Liver (tissue), 9 donors: Measurements from ENCODE around the gene CD59. TPM values are rescaled to one million over a fixed set of nuclear protein-coding genes. Genes with fewer than 3 reads are reported as not detected.

Source experiments
- DNase-seq: peaks from one replicate; pipeline ENCODE4 v3.0.0-alpha.2; 2017; ENCODE audit warnings: low spot score
- H3K27ac ChIP-seq, 2 donors: one replicate each; pipeline ENCODE4 v1.7.0; 2013; ENCODE audit warnings: inconsistent platforms in 2 of 2, low read length in 2 of 2, control low read depth in 1 of 2, low read depth in 1 of 2, mild to moderate bottlenecking in 1 of 2
- H3K27me3 ChIP-seq, 4 donors: one replicate each; pipeline versions ENCODE4 v1.6.1 to v1.7.0; 2013; ENCODE audit warnings: low read length in 3 of 4, inconsistent platforms in 1 of 4, mild to moderate bottlenecking in 1 of 4, moderate library complexity in 1 of 4; ENCODE audit not compliant: control insufficient read depth in 4 of 4, insufficient read depth in 4 of 4
- H3K36me3 ChIP-seq, 4 donors: one replicate each; pipeline versions ENCODE4 v1.6.1 to v1.7.0; 2013; ENCODE audit warnings: low read length in 3 of 4, mild to moderate bottlenecking in 3 of 4, low read depth in 1 of 4, moderate library complexity in 1 of 4; ENCODE audit not compliant: control insufficient read depth in 4 of 4, insufficient read depth in 3 of 4
- H3K4me1 ChIP-seq, 4 donors: one replicate each; pipeline versions ENCODE4 v1.6.1 to v1.7.0; 2013; ENCODE audit warnings: low read length in 3 of 4, mild to moderate bottlenecking in 3 of 4, moderate library complexity in 1 of 4; ENCODE audit not compliant: control insufficient read depth in 4 of 4, insufficient read depth in 4 of 4
- H3K4me3 ChIP-seq, 3 donors: one replicate each; pipeline versions ENCODE4 v1.6.1 to v1.7.0; 2013; ENCODE audit warnings: low read length in 3 of 3, control low read depth in 1 of 3, low read depth in 1 of 3, mild to moderate bottlenecking in 1 of 3
- H3K9ac ChIP-seq, 2 donors: one replicate each; pipeline ENCODE4 v1.7.0; 2013; ENCODE audit warnings: low read length in 2 of 2, mild to moderate bottlenecking in 2 of 2, moderate library complexity in 2 of 2, control low read depth in 1 of 2, low read depth in 1 of 2
- H3K9me3 ChIP-seq, 4 donors: one replicate each; pipeline versions ENCODE4 v1.6.1 to v1.7.0; 2013; ENCODE audit warnings: low read length in 3 of 4; ENCODE audit not compliant: control insufficient read depth in 4 of 4
- EGR1 ChIP-seq, 2 donors: IDR thresholded peaks; 2 replicates each; pipeline ENCODE4 v1.6.1; 2016 to 2018; ENCODE audit warnings: antibody characterized with exemption in 2 of 2, low read depth in 2 of 2
- FOXA1 ChIP-seq: IDR thresholded peaks from 2 replicates; pipeline ENCODE4 v1.6.1; 2016; ENCODE audit warnings: antibody characterized with exemption
- FOXA2 ChIP-seq: IDR thresholded peaks from 2 replicates; pipeline ENCODE4 v1.6.1; 2016; ENCODE audit warnings: antibody characterized with exemption
- HNF4A ChIP-seq, 2 donors: conservative IDR thresholded peaks; 2 replicates each; pipeline ENCODE4 v1.6.1; 2016; ENCODE audit warnings: antibody characterized with exemption in 2 of 2, mild to moderate bottlenecking in 2 of 2
- HNF4G ChIP-seq: IDR thresholded peaks from 2 replicates; pipeline ENCODE4 v1.6.1; 2016; ENCODE audit warnings: antibody characterized with exemption
- JUND ChIP-seq, 2 donors: IDR thresholded peaks; 2 replicates each; pipeline ENCODE4 v1.6.1; 2016; ENCODE audit warnings: antibody characterized with exemption in 2 of 2
- NR2F2 ChIP-seq: IDR thresholded peaks from 2 replicates; pipeline ENCODE4 v1.6.1; 2016; ENCODE audit warnings: antibody characterized with exemption
- REST ChIP-seq: IDR thresholded peaks from 2 replicates; pipeline ENCODE4 v1.6.1; 2016; ENCODE audit warnings: antibody characterized with exemption, mild to moderate bottlenecking
- RXRA ChIP-seq, 2 donors: IDR thresholded peaks; 2 replicates each; pipeline ENCODE4 v1.6.1; 2017 to 2018; ENCODE audit warnings: antibody characterized with exemption in 2 of 2, mild to moderate bottlenecking in 1 of 2
- SP1 ChIP-seq: IDR thresholded peaks from 2 replicates; pipeline ENCODE4 v1.6.1; 2018; ENCODE audit warnings: antibody characterized with exemption, mild to moderate bottlenecking
- TAF1 ChIP-seq: conservative IDR thresholded peaks from 2 replicates; pipeline ENCODE4 v1.6.1; 2016; ENCODE audit warnings: antibody characterized with exemption, mild to moderate bottlenecking
- YY1 ChIP-seq: IDR thresholded peaks from 2 replicates; pipeline ENCODE4 v1.6.1; 2016; ENCODE audit warnings: antibody characterized with exemption, mild to moderate bottlenecking
- ZBTB33 ChIP-seq: IDR thresholded peaks from 2 replicates; pipeline ENCODE4 v1.6.1; 2016; ENCODE audit warnings: antibody characterized with exemption
- WGBS: extraction: QIAGEN DNeasy Blood & Tissue Kit; methylation state at CpG from one replicate; pipeline ENCODE4 v1.1.7; 2013; 5-methylcytosine and 5-hydroxymethylcytosine counted together
- polyA plus RNA-seq, 2 donors: library from polyadenylated mRNA; stranded (reverse) in 1 of 2; unstranded in 1 of 2; fragments of 200-250 nt in 1 of 2; fragments of >200 nt in 1 of 2; fragmentation: Nextera tagmentation in 1 of 2; extraction: Ambion mirVana in 1 of 2; gene quantifications; one replicate each; pipeline versions ENCODE4 v1.2.1 to v1.2.3, GENCODE V29; 2013 to 2015
- total RNA-seq, 2 donors: library from RNA; depleted of rRNA; stranded (reverse); fragments of >200 nt; gene quantifications; one replicate each; pipeline ENCODE4 v1.2.3, GENCODE V29; 2014
- TF ChIP-seq, protein P1 (sequence below): fragments of 150-350 bp; IDR thresholded peaks from 2 replicates; pipeline ENCODE4 v1.5.1; 2017; ENCODE audit warnings: improper control_type of control experiment, low read depth, low read length; ENCODE audit not compliant: missing input control
- donor health status: healthy.
- donor health status: healthy.
- donor health status: healthy.
- donor health status: healthy.
- donor health status: healthy.

Gene CD59
- total and polyA plus RNA-seq, 4 donors, result 74.2 to 181 (median 130) TPM

GRCh38 chr11:33713856-33714398, 22.3 kb downstream of the CD59 start (continued):
- no peak for TF ChIP-seq REST
- no peak for TF ChIP-seq ZBTB33
- TF ChIP-seq FOXA2, result no peak
- no peak for TF ChIP-seq TAF1
- TF ChIP-seq FOXA1, result no peak
- no peak for TF ChIP-seq SP1

DNA sequence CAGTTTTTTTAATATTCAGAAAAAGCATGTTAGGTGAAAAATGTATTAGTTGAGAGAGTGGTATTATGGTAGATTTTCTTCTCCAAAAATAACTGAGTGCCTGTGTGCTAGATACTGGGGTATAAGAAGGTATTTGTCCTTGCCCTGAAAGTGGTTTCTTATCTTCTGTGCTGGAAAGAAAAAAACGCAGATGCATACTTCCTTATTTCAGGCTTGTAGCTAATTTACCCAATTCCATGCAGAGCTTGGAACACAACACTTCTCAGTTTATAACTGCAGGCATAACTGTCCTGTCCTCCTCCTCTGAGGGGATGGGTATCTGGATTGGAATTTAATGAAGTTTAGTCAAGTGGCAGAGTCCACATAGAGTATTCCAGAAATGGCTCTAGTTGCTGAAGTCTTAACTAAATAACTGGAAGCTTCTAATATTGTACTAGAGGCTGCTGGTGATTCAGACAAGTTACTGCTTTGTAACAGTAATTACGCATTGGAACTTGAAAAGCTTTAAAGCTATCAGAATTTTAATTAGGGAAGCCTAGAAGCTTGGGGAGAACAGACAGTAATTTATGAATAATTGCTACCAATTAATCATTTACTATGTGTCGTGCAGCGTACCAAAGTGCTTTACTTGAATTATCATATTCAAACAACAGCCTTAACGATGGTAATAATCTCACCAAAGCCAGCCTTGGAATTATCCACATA, 22.9 kb downstream of the CD59 start:
- Histone ChIP-seq H3K4me3 (no peak overlapping the region), H3K27ac (peak overlapping the region in 1 of 2 donors; percentile 19), H3K4me1 (peaks cover 4 to 11% (median 5%) of the 10 kb centered on the region in 4 donors), H3K9ac (no peak overlapping the region), H3K9me3 (no peaks in the 10 kb centered on the region), H3K27me3 (no peaks in the 10 kb centered on the region), H3K36me3 (peaks cover 9 to 35% (median 32%) of the 10 kb centered on the region in 4 donors)
- TF ChIP-seq JUND (IDR thresholded peaks at IDR 0.05) (peak in 1 of 2 donors; percentile 22), YY1 (peak; percentile 18), FOXA1 (no peak), HNF4A (conservative IDR thresholded peaks at IDR 0.05) (peak; percentile 31 to 73)
- WGBS, result 46% methylated on average over 5 of the region's 5 CpGs
- no peak for DNase-seq

- no peak overlapping the region for H3K9ac ChIP-seq
- no peak overlapping the region for H3K27ac ChIP-seq
- no peaks in the 10 kb centered on the region for H3K9me3 ChIP-seq
- 89% methylated on average over 3 of the region's 3 CpGs for WGBS
- DNase-seq, result no peak
- no peak overlapping the region for H3K4me3 ChIP-seq
- peaks cover 9 to 35% (median 31%) of the 10 kb centered on the region in 4 donors for H3K36me3 ChIP-seq
- H3K4me1 ChIP-seq, result peaks cover 5 to 11% (median 5%) of the 10 kb centered on the region in 4 donors
- no peaks in the 10 kb centered on the region for H3K27me3 ChIP-seq
- TF ChIP-seq YY1, result no peak
- no peak for TF ChIP-seq EGR1 (IDR thresholded peaks at IDR 0.05; ENCODE audit: low read depth in 2 of 2)
- TF ChIP-seq RXRA (IDR thresholded peaks at IDR 0.05), result no peak
- no peak for TF ChIP-seq HNF4G
- TF ChIP-seq FOXA1, result no peak
- TF ChIP-seq FOXA2, result no peak
- TF ChIP-seq REST, result no peak
- TF ChIP-seq NR2F2, result no peak
- no peak for TF ChIP-seq SP1
- TF ChIP-seq ZBTB33, result no peak
- TF ChIP-seq, protein P1, sequence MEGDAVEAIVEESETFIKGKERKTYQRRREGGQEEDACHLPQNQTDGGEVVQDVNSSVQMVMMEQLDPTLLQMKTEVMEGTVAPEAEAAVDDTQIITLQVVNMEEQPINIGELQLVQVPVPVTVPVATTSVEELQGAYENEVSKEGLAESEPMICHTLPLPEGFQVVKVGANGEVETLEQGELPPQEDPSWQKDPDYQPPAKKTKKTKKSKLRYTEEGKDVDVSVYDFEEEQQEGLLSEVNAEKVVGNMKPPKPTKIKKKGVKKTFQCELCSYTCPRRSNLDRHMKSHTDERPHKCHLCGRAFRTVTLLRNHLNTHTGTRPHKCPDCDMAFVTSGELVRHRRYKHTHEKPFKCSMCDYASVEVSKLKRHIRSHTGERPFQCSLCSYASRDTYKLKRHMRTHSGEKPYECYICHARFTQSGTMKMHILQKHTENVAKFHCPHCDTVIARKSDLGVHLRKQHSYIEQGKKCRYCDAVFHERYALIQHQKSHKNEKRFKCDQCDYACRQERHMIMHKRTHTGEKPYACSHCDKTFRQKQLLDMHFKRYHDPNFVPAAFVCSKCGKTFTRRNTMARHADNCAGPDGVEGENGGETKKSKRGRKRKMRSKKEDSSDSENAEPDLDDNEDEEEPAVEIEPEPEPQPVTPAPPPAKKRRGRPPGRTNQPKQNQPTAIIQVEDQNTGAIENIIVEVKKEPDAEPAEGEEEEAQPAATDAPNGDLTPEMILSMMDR, result no peak
These were observed 23.8 kb downstream of the CD59 start for GRCh38 chr11:33712436-33712835.
